HG03565 (cell line): ENCODE results near the gene C7orf57.
"Not testable (repeated sequence)": the region's sequence is repeated elsewhere in the genome, so short reads cannot be mapped to it uniquely, and the experiment has no call there.

ENCODE experiments used
- ATAC-seq: cut with Tn5 transposase; IDR thresholded peaks from one replicate; pipeline ENCODE4 v1.9.1; 2021; ENCODE audit warnings: mild to moderate bottlenecking, moderate library complexity; ENCODE audit not compliant: unreplicated experiment

C7orf57 gene

DNA sequence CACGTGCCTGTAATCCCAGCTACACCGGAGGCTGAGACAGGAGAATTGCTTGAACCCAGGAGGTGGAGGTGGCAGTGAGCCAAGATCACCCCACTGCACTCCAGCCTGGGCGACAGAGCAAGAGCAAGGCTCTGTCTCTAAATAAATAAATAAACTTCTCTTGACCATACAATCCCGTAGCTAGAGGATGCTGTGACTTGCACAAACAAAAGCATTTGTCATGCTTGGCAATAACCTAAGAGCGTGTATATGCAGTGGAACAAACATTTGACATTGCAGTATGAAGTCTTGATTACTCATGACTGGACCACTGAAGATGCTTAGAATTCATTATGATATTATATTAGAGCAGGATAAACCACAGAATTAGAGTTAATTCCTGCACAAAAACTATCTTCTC, 1.4 kb upstream of the C7orf57 start:
- no peak for ATAC-seq

DNA sequence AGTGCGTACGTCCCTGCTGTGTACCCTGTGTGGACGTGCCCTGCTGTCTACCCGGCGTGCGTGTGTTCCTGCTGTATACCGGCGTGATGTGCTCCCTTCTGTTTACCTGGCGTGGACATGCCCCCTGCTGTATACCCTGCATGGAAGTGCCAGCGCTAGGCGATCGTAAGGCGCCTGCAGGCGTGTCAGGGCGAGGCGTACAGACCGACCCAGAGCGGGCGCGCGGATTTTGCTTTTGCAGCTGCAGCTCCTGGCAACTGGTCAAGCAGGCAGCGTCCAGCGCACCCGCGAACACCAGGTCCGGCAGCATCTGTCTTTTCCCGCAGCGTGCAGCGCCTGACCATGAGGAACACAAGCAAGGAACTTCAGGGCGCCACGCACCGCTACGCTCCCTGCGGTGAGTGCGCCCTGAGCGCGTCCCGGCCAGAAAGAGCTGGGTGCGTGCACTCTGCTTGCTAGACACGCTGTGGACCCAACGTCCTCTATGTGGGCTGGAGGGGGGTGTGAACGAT, 680 bp downstream of the C7orf57 start:
- ATAC-seq: no peak

DNA sequence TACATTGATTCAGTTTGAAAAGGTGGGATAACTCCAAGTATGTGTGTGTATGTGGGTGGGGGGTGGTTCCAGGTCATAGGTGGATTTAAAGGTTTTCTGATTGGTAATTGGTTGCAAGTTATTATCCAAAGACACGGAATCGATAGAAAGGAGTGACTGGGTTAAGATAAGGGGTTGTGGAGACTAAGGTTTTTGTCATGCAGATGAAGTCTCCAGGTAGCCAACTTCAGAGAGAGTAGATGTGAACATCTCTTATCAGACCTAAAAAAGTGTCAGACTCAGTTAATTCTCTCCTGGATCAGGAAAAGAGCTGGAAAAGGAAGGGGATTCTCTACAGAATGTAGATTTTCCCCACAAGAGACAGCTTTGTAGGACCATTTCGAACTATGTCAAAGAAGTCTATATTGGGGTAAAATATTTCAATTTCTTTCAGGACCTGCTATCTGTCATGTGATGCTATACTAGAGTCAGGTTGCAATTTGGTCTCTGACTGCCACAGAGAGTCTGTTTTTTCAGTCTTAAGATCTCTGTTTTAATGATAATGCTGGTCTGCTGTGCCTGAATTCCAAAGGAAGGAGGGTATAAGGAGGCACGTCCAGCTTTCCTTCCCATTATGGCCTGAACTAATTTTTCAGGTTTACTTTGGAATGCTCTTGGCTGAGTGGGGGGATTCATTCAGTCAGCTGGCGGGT, 3.6 kb downstream of the C7orf57 start:
- no peak for ATAC-seq

DNA sequence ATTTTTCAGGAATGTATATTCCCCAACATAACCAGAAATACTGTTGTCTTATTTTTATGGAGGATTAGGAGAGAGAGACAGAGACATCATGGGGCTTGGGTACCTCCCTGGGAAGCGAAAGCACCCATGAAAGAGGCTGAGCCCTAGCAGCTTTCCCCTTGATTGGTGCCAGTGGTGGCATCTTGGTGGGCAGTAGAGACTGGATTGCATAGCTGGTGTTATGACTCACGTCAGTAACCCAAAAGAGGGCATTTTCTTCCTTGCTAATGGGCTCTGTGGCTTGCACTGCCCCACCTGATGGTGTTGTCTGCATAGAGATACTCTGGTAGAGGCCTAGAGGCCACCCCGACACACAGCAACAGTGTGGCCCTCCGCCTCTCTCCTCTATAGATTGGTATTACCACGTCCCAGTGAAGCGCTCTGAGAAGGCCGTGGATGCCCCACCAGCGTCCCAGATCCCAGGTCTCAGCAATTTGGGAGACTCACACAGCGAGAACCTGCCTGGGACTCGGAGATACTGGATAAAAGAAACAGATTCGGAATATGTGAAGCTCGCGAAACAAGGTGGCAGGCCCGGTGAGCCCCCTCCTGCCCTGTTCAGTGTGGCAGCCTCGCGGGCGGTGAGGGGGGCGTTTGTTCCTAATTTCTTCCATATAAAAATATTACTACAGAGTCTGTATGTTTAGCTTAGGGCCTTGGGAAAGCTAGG, 5.8 kb downstream of the C7orf57 start:
- no peak for ATAC-seq

DNA sequence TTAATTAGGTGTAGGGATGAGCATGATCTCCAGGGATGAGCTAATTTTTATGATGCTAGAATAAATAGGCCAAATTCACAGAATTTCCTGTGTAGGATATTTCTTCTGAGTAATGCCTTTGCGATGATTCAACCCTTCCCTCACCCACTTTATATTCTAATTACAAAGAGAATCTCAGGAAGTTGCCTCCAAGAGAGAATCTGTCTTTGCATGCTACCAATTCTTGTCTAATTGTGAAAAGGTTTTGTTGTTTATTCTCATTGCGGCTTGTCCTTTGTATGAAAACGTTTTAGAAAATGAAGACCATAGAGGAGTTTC, 6.3 kb downstream of the C7orf57 start:
- no peak for ATAC-seq

DNA sequence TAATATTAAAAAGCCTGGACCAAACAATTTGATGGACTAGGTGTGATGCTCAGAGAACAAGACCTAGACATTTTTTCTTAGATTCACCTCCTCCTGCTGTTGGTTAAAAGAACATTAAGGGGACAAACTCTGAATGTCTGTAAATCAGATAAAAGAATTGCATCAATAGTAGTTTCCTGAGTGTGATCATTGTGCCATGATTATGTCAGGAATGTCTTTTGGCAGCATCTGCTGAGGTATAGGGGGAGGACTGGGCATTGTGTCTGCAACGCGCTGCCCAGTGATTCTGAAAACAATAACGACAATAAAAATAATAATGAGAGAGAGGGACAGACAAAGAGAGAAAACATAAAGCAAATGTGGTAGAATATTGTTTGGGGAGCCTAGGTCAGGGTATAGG, 6.9 kb downstream of the C7orf57 start:
- no peak for ATAC-seq

DNA sequence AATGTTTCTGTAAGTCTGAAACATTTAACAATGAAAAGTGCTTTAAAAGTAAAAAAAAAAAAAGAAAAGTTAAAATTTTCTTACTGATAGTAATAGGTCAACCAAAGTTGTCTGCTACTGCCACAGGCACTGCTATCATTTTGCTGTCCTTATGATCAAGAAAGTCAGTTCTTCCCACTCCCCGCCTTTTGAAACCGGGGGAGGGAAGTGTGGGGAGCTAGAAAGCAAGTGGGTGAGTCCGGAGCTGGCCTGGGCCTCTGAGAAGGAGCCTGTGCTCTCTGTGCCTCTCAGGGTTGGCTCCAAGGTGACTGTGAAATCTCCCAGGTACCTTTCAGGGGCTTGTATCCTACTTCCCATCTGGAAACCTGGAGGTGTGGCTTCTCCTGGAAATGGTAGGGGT, 7.3 kb downstream of the C7orf57 start:
- no peak for ATAC-seq

DNA sequence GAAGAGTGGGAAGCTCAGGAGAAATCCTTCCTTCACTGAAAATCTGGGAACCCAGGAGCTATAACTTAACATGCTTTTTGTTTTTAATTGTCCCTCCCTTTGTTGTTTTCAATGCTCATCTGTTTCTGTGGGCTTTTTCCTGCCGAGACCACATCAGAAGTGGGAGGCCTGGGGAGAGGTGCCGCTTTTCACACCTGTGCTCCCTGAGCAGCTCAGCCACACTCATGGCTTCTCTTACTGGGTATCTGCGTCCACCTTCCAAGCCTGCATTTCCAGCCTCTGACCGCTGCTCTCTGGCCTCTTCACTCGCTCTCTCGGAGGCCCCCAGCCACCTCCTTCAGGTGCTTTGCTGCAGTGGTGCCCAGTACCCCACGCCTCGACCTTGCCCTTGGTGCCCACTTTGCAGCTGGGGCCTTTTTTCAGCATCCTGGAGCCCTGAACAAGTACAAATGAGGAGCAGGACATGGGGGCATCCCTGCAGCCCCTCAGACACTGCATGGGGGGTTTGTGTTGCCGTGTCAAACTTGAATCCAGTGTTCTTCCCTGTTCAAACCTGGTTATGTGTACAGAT, 9.9 kb downstream of the C7orf57 start:
- ATAC-seq: no peak

DNA sequence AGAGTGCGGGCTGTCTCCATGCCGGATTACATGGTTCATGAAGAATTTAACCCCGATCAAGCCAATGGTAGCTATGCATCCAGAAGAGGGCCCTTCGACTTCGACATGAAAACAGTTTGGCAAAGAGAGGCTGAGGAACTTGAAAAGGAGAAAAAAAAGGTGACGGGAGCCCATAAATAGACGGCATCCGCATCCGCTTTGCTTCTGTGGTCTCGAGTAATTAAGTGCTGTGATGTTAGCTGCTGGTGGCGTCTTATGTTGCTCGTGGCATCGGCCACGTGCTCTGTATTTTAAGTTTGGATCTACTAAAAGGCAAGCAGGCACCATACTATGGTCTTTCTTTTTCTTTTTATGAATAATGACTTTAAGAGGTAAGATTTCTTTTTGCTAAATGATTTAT, 11.1 kb downstream of the C7orf57 start:
- ATAC-seq: no peak

DNA sequence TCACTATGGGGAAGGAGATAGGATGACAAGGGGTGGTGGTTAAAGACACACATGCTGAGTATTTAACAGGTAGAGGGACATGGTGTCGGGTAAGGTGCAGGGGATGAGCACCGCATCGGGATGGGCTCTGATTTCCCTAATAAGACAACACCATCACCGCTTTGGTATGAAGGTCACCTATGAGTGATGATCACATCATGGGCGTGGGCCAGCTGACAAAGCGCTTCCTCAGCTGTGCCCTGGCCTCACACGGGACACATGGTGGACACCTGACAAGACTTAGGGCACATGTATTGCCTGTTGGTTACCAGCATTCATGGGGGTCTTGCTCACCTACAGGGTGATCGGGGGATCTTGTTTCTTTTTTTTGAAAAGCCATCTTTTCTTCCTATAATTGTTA, 12.8 kb downstream of the C7orf57 start:
- no peak for ATAC-seq

DNA sequence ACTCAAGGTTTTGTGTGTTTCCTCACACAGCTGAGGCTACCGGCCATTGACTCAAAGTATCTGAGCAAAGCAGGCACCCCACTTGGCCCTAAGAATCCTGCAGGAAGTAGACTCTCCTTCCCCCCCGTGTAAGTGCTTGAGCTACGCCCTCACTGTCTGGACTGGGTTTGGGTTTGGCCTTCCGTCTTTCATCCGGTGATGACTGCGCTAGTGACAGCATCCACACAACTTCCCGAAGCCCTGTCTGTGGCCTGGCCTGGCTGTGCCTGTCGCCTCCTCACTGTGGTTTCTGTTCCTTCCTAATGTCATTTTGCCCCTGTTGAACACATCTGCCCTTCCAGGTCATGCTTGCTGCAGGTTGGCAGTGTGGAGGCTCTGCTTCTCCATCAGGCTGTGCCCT, 14.5 kb downstream of the C7orf57 start:
- ATAC-seq: no peak

DNA sequence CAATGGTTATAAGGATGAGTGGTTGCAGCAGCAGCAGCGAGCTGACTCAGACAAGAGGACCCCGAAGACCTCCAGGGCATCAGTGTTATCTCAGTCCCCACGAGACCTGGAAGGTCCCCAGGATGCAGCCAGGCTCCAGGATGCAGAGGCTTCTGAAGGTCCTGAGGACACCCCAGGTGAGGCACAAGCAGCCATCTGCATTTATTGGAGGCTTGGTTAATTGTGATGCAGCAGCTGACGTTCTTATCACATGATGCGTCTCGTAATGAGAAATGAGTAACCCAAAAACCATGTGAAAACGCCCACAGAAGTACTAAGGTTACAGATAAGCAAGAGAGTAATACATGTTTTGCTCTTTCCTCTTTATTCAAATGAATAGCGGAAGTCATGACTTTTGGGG, 17.4 kb downstream of the C7orf57 start:
- ATAC-seq: no peak

DNA sequence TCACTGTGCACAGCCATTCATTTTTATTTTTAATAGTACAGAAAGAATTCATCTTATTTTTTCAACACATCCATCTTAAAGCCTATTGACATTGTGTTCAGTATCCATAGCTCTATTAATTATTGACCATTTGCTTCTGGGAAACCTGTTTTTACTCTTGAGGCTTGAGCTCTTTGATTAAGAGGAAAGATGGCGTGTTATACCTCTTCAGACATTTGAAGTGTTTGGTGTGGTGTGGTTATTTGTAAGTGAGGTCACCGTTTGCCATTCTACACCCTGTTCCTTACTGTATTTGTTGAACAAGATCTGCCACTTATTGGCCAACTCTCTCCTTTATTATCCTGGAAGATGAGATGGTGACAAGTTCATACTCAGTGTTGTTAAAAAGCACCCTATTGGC, 18.4 kb downstream of the C7orf57 start:
- ATAC-seq: no peak

DNA sequence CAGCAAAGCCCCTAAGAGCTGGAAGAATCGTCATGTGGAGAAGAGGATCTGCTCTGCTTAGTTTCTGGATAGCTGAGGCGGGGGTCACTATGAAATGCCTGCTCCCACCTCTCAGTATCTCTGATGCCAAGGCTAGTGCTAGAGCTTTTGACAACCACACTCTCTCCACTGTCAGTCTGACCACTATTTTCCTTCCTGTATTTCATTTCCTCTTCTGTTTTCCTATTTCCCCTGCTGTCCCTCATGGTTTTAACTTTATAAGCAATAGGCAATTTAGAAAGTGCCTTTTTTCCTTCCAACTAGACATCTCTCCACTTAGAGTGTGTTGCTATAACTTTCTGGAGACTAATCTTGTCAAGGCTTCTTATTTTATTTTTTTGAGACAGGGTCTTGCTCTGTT, 23.6 kb downstream of the C7orf57 start:
- ATAC-seq: no peak

DNA sequence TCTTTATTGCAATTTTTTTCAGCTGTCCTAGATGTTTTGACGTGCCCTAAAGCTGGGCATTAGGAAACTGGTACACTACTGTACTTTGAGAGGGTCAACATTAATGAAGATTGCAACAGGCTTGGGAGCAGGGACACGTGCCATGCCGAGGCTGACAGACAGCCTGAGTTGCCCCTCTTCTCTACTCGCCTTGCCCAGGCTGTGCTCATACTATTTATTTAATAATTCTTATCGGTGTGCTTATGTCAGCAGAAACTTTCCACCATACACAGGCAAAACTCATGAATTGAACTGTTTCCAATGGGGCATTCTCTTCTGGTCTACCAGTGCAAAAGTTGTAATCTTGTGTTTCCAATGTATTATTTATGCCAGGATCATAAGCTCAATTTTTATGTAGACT, 24.4 kb downstream of the C7orf57 start:
- no peak for ATAC-seq

DNA sequence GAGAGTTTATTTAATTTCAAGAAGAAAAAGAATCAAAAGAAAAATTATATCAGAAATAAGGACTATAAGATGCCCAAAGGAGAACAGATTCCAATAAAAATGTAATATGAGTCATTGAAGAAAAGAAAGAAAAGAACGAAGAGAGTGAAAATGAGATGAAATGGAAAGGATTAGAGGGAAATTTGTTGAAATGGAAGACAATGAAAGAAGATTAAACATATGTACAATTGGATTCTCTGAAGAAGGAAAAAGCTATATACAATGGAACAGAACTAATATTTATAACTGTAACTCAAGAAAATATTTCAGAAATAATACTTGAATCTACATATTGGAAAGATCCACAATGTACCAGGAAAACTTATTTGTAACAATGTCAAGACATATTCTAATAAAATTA, 28.6 kb downstream of the C7orf57 start:
- no peak for ATAC-seq

DNA sequence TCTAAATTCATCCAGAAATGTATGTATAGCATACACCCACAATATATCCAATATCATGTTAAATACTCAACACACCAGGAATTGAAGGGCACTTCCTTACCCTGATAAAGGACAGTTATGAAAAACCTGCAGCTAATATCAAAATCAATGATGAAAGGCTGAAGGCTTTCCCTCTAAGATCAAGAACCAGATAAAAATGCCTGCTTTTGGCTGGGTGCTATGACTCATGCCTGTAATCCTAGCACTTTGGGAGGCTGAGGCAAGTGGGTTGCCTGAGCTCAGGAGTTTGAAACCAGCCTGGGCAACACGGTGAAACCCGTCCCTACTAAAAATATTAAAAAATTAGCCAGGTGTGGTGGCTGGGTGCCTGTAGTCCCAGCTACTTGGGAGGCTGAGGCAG, 32.1 kb downstream of the C7orf57 start:
- no peak for ATAC-seq

DNA sequence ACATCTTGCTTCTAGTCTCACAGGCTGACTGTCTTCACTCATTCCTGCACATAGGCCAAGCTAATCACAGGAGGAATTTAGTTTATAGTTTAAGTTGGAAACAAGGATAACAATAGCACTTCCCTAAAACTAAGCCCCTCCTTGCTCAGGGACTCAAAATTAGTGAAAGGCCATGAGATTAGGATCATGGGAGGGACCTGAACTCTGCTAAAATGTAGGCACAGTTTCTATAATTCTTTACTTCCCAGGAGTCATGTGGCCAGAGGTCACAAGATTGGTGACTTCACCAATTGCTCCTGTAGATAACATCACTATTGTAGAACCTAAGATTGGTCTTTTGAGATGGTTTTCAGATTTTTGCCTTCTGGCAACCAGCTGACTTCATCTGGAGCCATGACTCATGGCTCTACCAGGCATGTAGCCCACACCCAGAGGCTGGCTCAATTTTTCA, 38.9 kb downstream of the C7orf57 start:
- ATAC-seq: no peak

DNA sequence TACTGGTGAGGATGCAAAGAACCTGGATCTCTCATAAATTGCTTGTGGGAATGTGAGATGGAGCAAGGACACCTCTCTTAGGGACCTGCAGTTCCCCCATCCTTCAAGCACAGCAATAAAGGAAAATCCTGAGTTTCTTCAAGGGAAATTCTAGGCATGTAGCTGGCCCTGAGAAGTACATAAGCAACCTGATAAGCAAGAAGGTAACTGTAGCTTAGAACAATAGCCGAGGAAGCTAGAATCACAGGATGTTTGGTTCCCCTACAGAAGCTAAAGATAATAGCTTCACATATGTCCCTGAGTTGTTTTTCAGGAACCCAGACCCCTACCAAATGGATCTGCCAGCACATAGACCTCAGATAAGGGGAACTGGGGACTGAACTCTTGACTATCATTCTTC, 42.1 kb downstream of the C7orf57 start:
- ATAC-seq: no peak

DNA sequence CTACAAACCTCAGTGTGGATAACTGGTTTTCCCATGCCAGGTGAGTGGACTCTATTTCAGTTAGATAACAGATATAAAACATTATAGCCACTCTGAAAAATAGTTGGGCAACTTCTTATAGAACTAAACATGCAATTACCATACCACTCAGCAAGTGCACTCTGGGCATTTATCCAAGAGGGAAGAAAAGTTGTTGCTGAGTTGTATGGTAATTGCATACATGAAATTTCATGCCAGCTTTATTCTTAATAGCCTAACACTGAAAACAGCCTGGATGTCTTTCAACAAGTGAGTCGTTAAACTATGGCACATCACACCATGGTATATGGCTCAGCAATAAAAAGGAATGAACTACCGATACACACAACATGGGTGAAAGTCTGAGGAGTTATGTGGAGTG, 43.1 kb downstream of the C7orf57 start:
- no peak for ATAC-seq

DNA sequence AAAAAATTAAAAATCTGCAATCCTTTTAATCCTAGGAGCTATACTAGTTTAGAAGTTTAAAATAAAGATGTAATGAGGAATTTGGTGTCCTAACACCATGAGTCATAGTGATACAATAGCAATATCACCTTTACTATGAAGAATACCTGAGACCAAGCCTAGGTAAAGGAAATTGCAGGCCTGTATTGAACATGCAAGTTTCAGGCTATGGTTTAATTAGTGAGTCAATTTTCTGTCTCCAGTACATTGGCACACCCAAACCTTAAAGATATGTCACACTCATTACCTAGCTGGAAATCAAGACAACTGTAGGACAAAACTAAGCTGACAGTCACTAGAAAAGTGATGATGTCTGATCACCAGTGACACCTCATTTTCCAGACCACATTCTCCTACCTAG, 47.0 kb downstream of the C7orf57 start:
- not testable (repeated sequence) for ATAC-seq

DNA sequence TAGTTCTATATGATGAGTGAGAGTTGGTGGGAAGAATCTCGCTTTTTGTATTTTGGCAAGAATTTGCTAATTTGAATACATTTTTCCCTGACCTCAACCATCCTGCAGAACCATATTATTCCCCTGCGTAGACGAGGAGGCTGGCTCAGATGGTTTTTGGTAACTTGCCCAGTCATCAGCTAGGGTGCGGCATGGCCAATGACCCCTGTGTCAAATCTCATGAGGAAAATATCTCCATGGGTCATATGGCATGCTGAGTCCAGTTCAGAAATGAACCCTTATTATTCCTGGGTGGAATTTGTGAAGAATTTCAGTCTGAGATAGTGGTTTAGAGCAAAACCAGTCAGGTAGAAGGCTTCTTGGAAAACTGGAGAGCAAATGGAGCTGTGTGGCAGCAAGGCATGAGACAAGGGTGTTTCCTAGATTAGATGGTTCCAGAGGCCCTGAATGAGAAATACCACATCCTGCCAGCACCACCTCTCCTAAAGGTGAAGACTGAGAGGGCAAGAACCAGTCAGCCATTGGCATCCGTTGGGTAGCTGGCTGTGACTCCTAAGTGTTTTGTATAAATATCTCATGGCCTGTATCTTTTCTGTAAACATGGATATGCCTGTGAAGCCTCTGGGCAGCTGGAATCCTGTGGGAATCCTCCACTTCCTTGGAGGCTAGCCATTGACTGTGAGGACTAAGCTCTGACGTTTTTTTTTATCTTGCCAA, 47.9 kb downstream of the C7orf57 start:
- ATAC-seq: no peak
